Glomerular visceral epithelial cell (primary cell): Measurements from ENCODE around the gene NXPH4.

Source experiments
- DNase-seq: peaks from one replicate; pipeline ENCODE4 v3.0.0-alpha.2; 2016; ENCODE audit errors: extremely low spot score

Gene NXPH4

DNA sequence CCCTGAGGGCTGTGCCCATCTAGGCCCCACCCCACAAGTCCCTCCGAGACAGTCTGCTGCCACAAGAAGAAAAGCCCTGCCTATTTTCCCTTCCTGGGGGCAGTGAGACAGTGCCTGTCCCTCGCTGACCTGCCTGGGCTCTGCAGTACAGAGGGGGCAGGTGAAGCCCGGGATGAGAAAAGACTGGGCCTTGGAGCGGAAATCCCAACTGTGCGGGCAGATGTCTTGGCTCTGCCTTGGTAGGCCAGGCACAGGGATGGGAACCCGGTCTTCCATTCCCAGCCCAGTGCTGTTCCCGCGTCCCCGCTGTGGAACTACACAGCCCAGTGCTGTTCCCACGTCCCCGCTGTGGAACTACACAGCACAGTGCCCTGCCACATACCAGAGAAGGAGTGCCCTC, 12.8 kb upstream of the NXPH4 start:
- no peak for DNase-seq

DNA sequence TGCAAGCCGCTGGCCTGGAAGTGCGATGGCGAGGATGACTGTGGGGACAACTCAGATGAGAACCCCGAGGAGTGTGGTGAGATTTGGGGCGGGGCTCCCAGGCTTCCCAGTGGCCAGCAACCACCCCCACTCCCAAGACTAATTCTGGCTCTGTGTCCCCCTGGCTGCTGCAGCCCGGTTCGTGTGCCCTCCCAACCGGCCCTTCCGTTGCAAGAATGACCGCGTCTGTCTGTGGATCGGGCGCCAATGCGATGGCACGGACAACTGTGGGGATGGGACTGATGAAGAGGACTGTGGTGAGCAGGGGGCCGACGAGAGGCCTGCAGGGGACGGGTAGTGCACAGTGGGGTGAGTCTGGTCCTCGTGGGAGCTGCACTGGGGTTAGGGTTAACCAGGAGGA, 12.1 kb upstream of the NXPH4 start:
- DNase-seq: no peak

- DNase-seq: no peak
Observed at GRCh38 chr12:57205186-57205585, 11.4 kb upstream of the NXPH4 start.

DNA sequence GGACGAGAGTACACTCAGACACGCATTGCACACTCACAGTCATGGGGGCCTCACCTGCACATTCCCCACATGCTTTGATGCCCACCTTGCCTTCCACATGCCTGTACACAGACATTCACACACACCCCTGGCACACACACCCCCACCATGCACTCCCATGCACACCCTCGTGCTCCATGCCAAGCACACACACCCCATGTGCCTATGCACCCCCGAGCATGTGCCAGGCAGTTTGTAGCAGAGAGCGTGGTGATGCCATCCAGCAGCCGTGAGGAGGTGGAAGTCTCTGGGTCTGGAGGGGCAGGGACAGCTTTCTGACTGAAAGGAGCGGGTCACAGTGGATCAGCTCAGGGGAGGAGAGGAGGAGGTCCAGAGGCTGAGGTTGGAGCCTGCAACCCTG, 10.7 kb upstream of the NXPH4 start:
- DNase-seq: no peak

DNA sequence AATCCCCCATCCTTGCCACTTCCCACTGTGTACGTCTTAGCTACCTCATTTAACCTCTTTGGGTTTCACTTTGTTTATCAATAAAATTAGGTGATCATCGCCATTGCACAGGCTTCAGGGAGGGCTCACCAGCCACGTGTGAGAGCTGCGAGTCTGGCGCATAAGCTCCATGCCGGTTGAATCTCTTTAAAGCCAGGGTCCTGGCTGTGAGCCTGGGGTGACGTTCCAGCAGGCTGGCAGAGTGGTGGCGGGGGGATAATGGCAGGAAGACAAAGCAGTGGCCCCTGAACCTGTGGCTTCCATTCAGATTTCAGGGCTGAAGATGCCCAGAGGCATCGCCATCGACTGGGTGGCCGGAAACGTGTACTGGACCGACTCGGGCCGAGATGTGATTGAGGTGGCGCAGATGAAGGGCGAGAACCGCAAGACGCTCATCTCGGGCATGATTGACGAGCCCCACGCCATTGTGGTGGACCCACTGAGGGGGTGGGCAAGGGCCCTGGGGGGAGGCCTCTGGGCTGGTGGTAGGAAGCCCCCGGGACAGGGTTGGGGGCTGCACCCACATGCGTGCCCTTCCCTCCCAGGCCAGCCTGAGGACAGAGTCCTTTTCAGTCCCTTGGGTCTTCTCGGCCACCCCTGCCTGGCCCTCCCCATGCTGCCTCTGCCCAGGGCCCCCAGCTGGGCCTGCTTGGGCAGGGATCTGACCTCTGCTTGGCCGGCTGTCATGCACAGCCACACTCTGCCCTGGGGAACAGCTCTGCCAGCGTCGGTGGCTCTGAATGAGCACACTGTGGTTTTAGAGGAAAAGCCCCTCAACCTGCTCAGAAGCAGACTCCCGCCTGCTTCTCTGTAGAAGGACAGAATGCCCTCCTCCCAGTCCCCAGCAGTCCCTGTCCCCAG, 8.6 kb upstream of the NXPH4 start:
- no peak for DNase-seq

DNA sequence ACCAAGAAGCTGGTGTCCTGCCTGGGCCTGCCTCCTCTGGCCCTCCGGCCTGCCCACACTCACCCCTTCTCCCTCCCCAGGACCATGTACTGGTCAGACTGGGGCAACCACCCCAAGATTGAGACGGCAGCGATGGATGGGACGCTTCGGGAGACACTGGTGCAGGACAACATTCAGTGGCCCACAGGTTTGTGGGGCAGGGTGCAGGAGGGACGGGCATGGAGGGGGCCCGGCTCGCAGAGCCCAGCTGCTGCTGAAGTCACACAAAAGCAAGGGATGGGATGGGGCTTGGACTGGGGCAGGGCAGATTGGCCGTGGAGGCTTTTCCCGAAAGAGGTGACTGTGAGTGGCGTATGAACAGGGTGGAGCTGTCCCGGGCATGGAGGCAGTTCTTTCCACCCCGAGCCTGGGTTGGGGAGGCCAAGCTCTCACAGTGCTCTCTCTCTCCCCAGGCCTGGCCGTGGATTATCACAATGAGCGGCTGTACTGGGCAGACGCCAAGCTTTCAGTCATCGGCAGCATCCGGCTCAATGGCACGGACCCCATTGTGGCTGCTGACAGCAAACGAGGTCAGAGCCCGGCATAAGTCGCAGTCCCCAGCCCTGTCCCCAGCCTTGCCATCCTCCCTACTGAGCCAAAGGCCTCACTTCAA, 7.8 kb upstream of the NXPH4 start:
- no peak for DNase-seq

DNA sequence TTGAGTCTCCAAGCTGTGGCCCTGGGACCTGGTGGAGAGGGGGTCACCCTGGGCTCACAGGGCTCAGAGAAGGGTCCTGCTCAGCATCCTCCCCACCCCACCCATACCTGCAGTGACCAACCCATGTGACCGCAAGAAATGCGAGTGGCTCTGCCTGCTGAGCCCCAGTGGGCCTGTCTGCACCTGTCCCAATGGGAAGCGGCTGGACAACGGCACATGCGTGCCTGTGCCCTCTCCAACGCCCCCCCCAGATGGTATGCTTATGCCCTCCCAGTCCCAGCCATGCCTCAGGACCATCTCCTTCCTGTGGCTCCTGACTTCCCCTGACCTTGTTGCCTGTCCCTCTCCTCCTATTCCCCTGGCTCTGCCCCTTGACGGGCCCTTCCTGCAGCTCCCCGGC, 6.7 kb upstream of the NXPH4 start:
- no peak for DNase-seq

- DNase-seq: no peak
Observed at GRCh38 chr12:57210461-57210860, 6.1 kb upstream of the NXPH4 start.

DNA sequence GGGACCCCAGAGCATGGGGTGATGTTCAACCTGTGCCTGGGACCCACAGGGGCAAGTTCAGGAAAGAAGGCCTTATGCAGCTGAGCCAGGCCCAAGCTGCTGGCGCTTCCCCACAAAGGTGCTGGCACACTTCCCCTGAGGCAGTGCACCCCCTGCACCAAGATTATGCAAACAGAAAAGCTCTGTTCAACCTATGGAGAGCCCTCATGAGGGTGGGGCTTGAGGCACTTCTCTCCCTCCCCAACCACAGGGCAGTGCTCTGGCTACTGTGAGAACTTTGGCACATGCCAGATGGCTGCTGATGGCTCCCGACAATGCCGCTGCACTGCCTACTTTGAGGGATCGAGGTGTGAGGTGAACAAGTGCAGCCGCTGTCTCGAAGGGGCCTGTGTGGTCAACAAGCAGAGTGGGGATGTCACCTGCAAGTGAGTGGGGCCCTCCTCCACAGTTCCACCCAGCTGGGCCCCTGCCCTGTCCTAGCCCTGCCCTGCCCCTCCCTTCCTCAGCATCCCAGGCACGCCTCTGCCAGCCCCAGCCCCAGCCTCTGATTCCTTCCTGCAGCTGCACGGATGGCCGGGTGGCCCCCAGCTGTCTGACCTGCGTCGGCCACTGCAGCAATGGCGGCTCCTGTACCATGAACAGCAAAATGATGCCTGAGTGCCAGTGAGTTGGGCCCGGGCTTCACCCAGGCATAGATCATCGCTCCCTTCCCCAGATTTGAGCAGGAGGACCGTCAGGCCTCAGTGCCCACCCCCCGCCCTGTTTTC, 5.5 kb upstream of the NXPH4 start:
- DNase-seq: no peak

- DNase-seq: no peak
Observed at GRCh38 chr12:57211791-57212700, 4.5 kb upstream of the NXPH4 start.

DNA sequence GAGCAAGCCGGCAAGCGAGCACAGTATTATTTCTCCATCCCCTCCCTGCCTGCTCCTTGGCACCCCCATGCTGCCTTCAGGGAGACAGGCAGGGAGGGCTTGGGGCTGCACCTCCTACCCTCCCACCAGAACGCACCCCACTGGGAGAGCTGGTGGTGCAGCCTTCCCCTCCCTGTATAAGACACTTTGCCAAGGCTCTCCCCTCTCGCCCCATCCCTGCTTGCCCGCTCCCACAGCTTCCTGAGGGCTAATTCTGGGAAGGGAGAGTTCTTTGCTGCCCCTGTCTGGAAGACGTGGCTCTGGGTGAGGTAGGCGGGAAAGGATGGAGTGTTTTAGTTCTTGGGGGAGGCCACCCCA, 3.9 kb upstream of the NXPH4 start:
- DNase-seq: no peak

DNA sequence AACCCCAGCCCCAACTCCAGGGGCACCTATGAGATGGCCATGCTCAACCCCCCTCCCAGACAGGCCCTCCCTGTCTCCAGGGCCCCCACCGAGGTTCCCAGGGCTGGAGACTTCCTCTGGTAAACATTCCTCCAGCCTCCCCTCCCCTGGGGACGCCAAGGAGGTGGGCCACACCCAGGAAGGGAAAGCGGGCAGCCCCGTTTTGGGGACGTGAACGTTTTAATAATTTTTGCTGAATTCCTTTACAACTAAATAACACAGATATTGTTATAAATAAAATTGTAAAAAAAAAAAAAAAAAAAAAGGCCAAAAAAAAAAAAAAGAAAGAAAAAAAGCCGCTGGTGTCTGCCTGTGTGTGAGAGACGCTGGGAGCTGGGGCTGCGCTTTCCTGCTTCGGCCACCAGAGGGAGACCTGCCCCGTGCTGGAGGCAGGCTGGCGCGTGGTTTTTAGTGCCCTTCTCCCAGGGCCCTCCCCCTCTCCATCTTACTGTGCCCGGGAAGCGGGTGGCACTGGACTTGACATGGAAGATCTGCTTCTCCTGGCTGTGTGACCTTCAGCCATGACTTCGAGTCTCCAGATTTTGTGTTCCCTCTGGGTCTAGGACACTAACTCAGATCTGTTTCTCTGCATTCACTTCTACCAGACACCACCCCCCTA, 3.4 kb upstream of the NXPH4 start:
- DNase-seq: peak; percentile 84

DNA sequence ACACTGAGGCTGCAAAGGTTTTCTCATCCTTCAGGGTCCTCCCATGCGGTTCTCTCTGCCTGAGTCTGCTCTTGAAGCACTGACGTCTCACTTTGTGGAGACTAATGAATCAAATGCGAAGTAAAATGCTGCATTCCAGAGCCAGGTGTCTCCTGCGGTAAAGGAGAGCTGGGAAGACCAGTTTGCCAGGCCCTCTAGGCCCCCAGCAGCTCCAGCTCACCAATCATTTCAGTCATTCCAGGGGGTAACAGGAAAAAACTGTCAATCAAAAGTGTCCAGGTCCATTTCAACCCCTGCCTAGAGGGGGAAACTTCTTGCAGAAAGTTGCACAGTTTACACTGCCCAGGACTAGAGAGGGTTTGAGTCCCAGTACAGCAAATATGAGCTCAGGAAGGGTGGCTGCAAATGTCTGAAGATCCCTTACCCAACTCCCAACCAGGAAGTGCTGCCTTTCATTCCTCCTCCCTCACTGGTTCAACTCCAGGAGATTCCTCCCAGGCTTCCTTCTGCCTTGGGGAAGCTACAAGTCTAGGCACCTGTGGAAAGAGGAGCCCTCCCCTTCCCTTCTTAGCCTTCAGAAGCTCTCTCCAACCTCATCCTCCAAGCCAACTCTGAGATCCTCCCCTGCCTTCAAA, 2.7 kb upstream of the NXPH4 start:
- no peak for DNase-seq

GRCh38 chr12:57214398-57214781, 2.2 kb upstream of the NXPH4 start:
- peak; percentile 56 for DNase-seq

DNA sequence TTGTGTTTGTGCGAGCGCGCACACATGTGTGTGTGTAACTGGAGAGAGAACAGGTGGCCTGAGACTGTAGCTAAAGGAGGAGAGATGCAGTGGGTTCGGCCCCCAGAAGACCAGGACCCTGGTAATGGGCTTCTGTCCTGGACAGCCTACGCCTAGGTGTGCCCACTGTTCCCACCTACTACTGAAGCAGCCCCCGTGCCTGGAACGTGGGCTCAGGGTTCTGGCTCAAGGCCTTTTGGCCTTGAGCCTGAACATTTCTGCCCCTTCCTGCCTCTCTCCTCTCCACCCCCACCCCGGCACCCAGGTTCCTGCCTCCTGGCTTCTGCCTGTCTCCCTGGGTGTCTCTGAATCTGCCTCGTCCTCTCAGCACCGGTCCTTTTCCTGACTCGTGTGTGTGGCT, 1.5 kb upstream of the NXPH4 start:
- DNase-seq: no peak

DNA sequence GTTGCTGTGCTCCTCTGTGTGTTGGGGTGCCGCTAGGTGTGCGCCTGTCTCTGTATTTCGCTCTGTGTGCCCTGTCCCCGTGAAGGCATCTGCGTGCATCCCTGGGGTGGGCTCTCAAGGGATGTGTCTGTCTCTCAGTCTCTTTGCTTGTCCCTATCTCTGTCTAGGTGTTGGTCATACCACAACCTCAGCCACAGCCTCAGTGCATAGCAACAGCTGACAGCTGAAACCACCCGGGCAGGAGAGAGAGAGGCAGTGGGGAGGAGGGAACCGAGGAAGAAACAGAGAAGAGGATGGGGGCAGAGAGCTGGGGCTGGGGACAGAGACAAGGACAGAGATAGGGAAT, 953 bp upstream of the NXPH4 start:
- peak; percentile 40 for DNase-seq

GRCh38 chr12:57216921-57217879, 606 bp downstream of the NXPH4 start:
- DNase-seq: no peak

DNA sequence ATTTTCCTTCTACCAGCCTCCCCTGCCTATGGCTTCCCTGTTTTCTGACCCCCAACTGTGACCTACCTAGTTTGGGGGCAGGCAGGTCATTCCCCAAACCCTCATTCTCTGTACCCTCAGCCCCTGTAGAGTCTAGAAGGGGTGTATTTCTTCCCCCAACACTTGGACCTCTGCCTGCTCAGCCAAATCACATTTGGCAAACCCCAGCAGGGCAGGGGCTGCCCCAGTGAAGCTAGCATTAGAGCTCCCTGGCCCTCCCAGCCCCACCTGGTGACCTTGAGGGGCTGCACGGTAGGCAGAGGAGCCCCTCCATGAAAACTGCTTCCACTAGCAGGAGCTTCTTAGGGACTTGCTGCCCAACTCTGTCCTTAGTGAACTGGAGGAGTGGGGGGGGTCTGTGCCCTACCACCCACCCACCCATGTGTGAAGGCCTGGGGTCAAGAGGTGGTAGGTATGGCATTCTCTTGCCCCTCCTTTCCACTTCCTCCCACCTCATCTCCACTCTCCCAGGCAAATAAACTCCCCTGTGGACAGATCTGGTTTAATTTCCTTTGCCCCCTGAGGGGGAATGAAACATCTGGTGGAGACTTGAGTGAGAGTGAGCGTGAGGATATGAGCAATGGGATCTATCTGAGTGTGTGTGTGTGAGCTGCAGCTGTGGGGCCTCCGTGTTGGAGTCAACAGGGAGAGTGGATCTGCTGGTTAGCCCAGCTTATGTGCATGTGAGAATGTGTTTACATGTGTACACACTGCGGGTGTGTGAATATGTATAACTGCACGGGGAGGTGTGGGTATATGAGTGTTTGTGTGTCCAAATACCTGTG, 1.6 kb downstream of the NXPH4 start:
- no peak for DNase-seq
